ENCODE results near the gene WT1. TPM values are rescaled to one million over a fixed set of nuclear protein-coding genes. Genes with fewer than 3 reads are reported as not detected.

WT1 gene
- polyA plus RNA-seq, 1 donor from 2014 or later = not detected

- TF ChIP-seq CTCF (IDR thresholded peaks at IDR 0.05; ENCODE audit: poor library complexity, severe bottlenecking) (no peak), SMC3 (conservative IDR thresholded peaks at IDR 0.05; ENCODE audit: poor library complexity) (no peak), EZH2 (IDR thresholded peaks at IDR 0.05; ENCODE audit: borderline replicate concordance, insufficient read depth, low read length, poor library complexity, severe bottlenecking) (no peak), POLR2AphosphoS5 (IDR thresholded peaks at IDR 0.05) (no peak), MXI1 (conservative IDR thresholded peaks at IDR 0.05; ENCODE audit: poor library complexity, severe bottlenecking) (no peak), TAF1 (IDR thresholded peaks at IDR 0.05; ENCODE audit: low read depth) (no peak), RAD21 (conservative IDR thresholded peaks at IDR 0.05) (no peak), EP300 (conservative IDR thresholded peaks at IDR 0.05; ENCODE audit: poor library complexity, severe bottlenecking) (no peak), REST (IDR thresholded peaks at IDR 0.05; ENCODE audit: borderline replicate concordance) (no peak)
- Histone ChIP-seq H3K9me2 (ENCODE audit: insufficient read depth, low read length) (no peaks in the 10 kb centered on the region), H3K9ac (ENCODE audit: low read length) (no peak overlapping the region), H3K27me3 (ENCODE audit: insufficient read depth, low read depth, low read length) (peaks cover 99% of the 10 kb centered on the region), H4K20me1 (ENCODE audit: insufficient read depth) (no peaks in the 10 kb centered on the region), H3K9me3 (ENCODE audit: low read length) (peaks cover 15% of the 10 kb centered on the region), H3K4me2 (ENCODE audit: low read length) (no peak overlapping the region), H3F3A (ENCODE audit: insufficient read depth, low read length, poor library complexity, severe bottlenecking) (no peaks in the 10 kb centered on the region), H3K79me2 (replicated peaks; ENCODE audit: insufficient read depth, low read length) (no peaks in the 10 kb centered on the region), H3K4me3 (ENCODE audit: low read length) (no peak overlapping the region), H3K27ac (ENCODE audit: low read length) (no peak overlapping the region), H2AFZ (ENCODE audit: low read depth, low read length) (no peak overlapping the region), H3K36me3 (ENCODE audit: insufficient read depth, low read length) (no peaks in the 10 kb centered on the region)
Measured at GRCh38 chr11:32432565-32432964, 2.8 kb downstream of the WT1 start.

GRCh38 chr11:32430568-32431381 is 4.6 kb downstream of the WT1 start:
- Histone ChIP-seq H3K9me2 (ENCODE audit: insufficient read depth, low read length) (no peaks in the 10 kb centered on the region), H4K20me1 (ENCODE audit: insufficient read depth) (no peaks in the 10 kb centered on the region), H3K4me3 (ENCODE audit: low read length) (peak overlapping the region; percentile 21), H3K4me2 (ENCODE audit: low read length) (no peak overlapping the region), H3K27me3 (ENCODE audit: insufficient read depth, low read depth, low read length) (peaks cover 99% of the 10 kb centered on the region), H3F3A (ENCODE audit: insufficient read depth, low read length, poor library complexity, severe bottlenecking) (no peaks in the 10 kb centered on the region), H3K9me3 (ENCODE audit: low read length) (peaks cover 15% of the 10 kb centered on the region), H3K27ac (ENCODE audit: low read length) (no peak overlapping the region), H3K79me2 (replicated peaks; ENCODE audit: insufficient read depth, low read length) (no peaks in the 10 kb centered on the region), H3K9ac (ENCODE audit: low read length) (no peak overlapping the region), H3K36me3 (ENCODE audit: insufficient read depth, low read length) (no peaks in the 10 kb centered on the region), H2AFZ (ENCODE audit: low read depth, low read length) (no peak overlapping the region)
- TF ChIP-seq EZH2 (IDR thresholded peaks at IDR 0.05; ENCODE audit: borderline replicate concordance, insufficient read depth, low read length, poor library complexity, severe bottlenecking) (peak; percentile 79), REST (IDR thresholded peaks at IDR 0.05; ENCODE audit: borderline replicate concordance) (no peak)

All from neural cell (in vitro differentiated cells).